Hepatocyte (in vitro differentiated cells): Measurements from ENCODE around the gene RAB3GAP2. TPM values are rescaled to one million over a fixed set of nuclear protein-coding genes. Genes with fewer than 3 reads are reported as not detected.

Source experiments
- DNase-seq: peaks from one replicate; pipeline ENCODE4 v3.0.0-alpha.2; 2016; ENCODE audit warnings: low spot score
- H2AFZ ChIP-seq: fragments of 200-600 bp; sonication (generic); 2 replicates; pipeline ENCODE4 v1.6.0; 2016; ENCODE audit warnings: antibody characterized with exemption, mild to moderate bottlenecking
- H3K27ac ChIP-seq: fragments of 200-600 bp; sonication (generic); 2 replicates; pipeline ENCODE4 v1.5.1; 2016; ENCODE audit warnings: mild to moderate bottlenecking
- H3K27me3 ChIP-seq: fragments of 200-600 bp; sonication (generic); 2 replicates; pipeline ENCODE4 v1.6.1; 2016
- H3K36me3 ChIP-seq: fragments of 200-600 bp; sonication (generic); replicated peaks from 2 replicates; pipeline ENCODE4 v1.5.1; 2016; ENCODE audit warnings: low read depth; ENCODE audit not compliant: insufficient read depth
- H3K4me1 ChIP-seq: fragments of 200-600 bp; sonication (generic); 2 replicates; pipeline ENCODE4 v1.5.1; 2016; ENCODE audit warnings: mild to moderate bottlenecking, moderate library complexity; ENCODE audit not compliant: insufficient read depth
- H3K4me2 ChIP-seq: fragments of 200-600 bp; sonication (generic); 2 replicates; pipeline ENCODE4 v1.6.0; 2016
- H3K4me3 ChIP-seq: fragments of 200-600 bp; sonication (generic); 2 replicates; pipeline ENCODE4 v1.5.1; 2016; ENCODE audit warnings: mild to moderate bottlenecking
- H3K79me2 ChIP-seq: fragments of 200-600 bp; sonication (generic); 2 replicates; pipeline ENCODE4 v1.6.0; 2017; ENCODE audit warnings: mild to moderate bottlenecking
- H3K9me2 ChIP-seq: fragments of 200-600 bp; sonication (generic); replicated peaks from 2 replicates; pipeline ENCODE4 v1.6.0; 2017; ENCODE audit warnings: mild to moderate bottlenecking; ENCODE audit not compliant: insufficient read depth
- H3K9me3 ChIP-seq: fragments of 200-600 bp; sonication (generic); 2 replicates; pipeline ENCODE4 v1.5.1; 2016; ENCODE audit warnings: low read depth, mild to moderate bottlenecking
- H4K20me1 ChIP-seq: fragments of 200-600 bp; sonication (generic); 2 replicates; pipeline ENCODE4 v1.6.0; 2016; ENCODE audit warnings: mild to moderate bottlenecking; ENCODE audit not compliant: insufficient read depth, poor library complexity, severe bottlenecking
- CTCF ChIP-seq: fragments of 200-600 bp; sonication (generic); IDR thresholded peaks from 2 replicates; pipeline ENCODE4 v1.5.1; 2016; ENCODE audit warnings: antibody characterized with exemption, mild to moderate bottlenecking; ENCODE audit not compliant: poor library complexity
- EZH2 ChIP-seq: fragments of 200-600 bp; sonication (generic); IDR thresholded peaks from 2 replicates; pipeline ENCODE4 v1.6.1; 2016; ENCODE audit warnings: antibody characterized with exemption, mild to moderate bottlenecking, borderline replicate concordance
- EZH2phosphoT487 ChIP-seq: fragments of 200-600 bp; sonication (generic); IDR thresholded peaks from one replicate; pipeline ENCODE4 v1.6.1; 2018; ENCODE audit warnings: antibody characterized with exemption, mild to moderate bottlenecking, low read depth, moderate library complexity; ENCODE audit not compliant: unreplicated experiment, severe bottlenecking
- WGBS: methylation state at CpG from one replicate; pipeline ENCODE4 v1.1.6; 2016; ENCODE audit warnings: low lambda C conversion rate; ENCODE audit errors: missing lambda C conversion rate; 5-methylcytosine and 5-hydroxymethylcytosine counted together
- polyA plus RNA-seq: library from polyadenylated mRNA; unstranded; fragments of >200 nt; fragmentation: Nextera tagmentation; extraction: Ambion mirVana; gene quantifications from 2 replicates; pipeline ENCODE4 v1.2.1, GENCODE V29; 2016
- total RNA-seq: library from RNA; depleted of rRNA; stranded (reverse); fragments of >200 nt; gene quantifications from 2 replicates; pipeline ENCODE4 v1.2.3, GENCODE V29; 2014

The RAB3GAP2 gene
- total RNA-seq (25.2 and 31.6 TPM in 2 replicates), polyA plus RNA-seq (12.6 and 13.7 TPM in 2 replicates)

- H3K79me2 ChIP-seq, result peaks cover 47% of the 10 kb centered on the region
- no peaks in the 10 kb centered on the region for H3K27me3 ChIP-seq
- no peaks in the 10 kb centered on the region for H3K9me3 ChIP-seq
- TF ChIP-seq EZH2, result no peak
- TF ChIP-seq CTCF, result no peak
- H3K4me1 ChIP-seq, result peaks cover 11% of the 10 kb centered on the region
- peak within 1 kb of the TSS; percentile 99 for H3K27ac ChIP-seq
- H3K36me3 ChIP-seq, result no peaks in the 10 kb centered on the region
- H3K9me2 ChIP-seq, result no peaks in the 10 kb centered on the region
- WGBS, result 2% methylated on average over 37 of the region's 49 CpGs
- H2AFZ ChIP-seq, result peak within 1 kb of the TSS; percentile 95
- H3K4me3 ChIP-seq, result peak within 1 kb of the TSS; percentile 68
- H3K4me2 ChIP-seq, result peak within 1 kb of the TSS; percentile 78
- peak; percentile 98 for DNase-seq
- H4K20me1 ChIP-seq, result no peaks in the 10 kb centered on the region
These were observed at the start of gene RAB3GAP2 for GRCh38 chr1:220272047-220272840. Gene RAB3GAP2 (minus strand): TSS chr1:220272453. CDS start chr1:220272337, 116 bp downstream.

- DNase-seq, result no peak
- H3K9me2 ChIP-seq, result no peaks in the 10 kb centered on the region
- H3K27ac ChIP-seq, result no peak overlapping the region
- no peak for TF ChIP-seq EZH2
- TF ChIP-seq EZH2phosphoT487, result no peak
- TF ChIP-seq CTCF, result no peak
- no peaks in the 10 kb centered on the region for H3K4me1 ChIP-seq
- no peaks in the 10 kb centered on the region for H3K9me3 ChIP-seq
- H3K4me2 ChIP-seq, result no peak overlapping the region
- no peak overlapping the region for H3K4me3 ChIP-seq
- no peaks in the 10 kb centered on the region for H3K36me3 ChIP-seq
- no peak overlapping the region for H2AFZ ChIP-seq
- H4K20me1 ChIP-seq, result no peaks in the 10 kb centered on the region
- H3K79me2 ChIP-seq, result no peaks in the 10 kb centered on the region
- H3K27me3 ChIP-seq, result no peaks in the 10 kb centered on the region
- 96% methylated on average over 6 of the region's 6 CpGs for WGBS
These were observed 49.5 kb upstream of the RAB3GAP2 start for GRCh38 chr1:220321758-220322157.

GRCh38 chr1:220320709-220321108 lies 48.5 kb upstream of the RAB3GAP2 start:
- no peaks in the 10 kb centered on the region for H4K20me1 ChIP-seq
- no peak overlapping the region for H2AFZ ChIP-seq
- H3K36me3 ChIP-seq, result no peaks in the 10 kb centered on the region
- no peak overlapping the region for H3K27ac ChIP-seq
- H3K9me2 ChIP-seq, result no peaks in the 10 kb centered on the region
- 83% methylated on average over 2 of the region's 2 CpGs for WGBS
- no peak for DNase-seq
- no peaks in the 10 kb centered on the region for H3K79me2 ChIP-seq
- H3K9me3 ChIP-seq, result no peaks in the 10 kb centered on the region
- H3K4me3 ChIP-seq, result no peak overlapping the region
- H3K4me1 ChIP-seq, result no peaks in the 10 kb centered on the region
- TF ChIP-seq EZH2phosphoT487 (no peak), EZH2 (no peak), CTCF (no peak)
- H3K4me2 ChIP-seq, result no peak overlapping the region
- H3K27me3 ChIP-seq, result no peaks in the 10 kb centered on the region
